K562 (cell line): ENCODE results near the gene SMG6. TPM values are rescaled to one million over a fixed set of nuclear protein-coding genes. Genes with fewer than 3 reads are reported as not detected.
A peak's percentile ranks its signal among the peaks of the same experiment; 100 is the strongest.

Source experiments
- ARID2 ChIP-seq: fragments of 450-650 bp; IDR thresholded peaks from 2 replicates; pipeline ENCODE4 v1.6.1; 2017; ENCODE audit warnings: antibody characterized with exemption, mild to moderate bottlenecking
- ATF7 ChIP-seq: fragments of 450-650 bp; IDR thresholded peaks from 2 replicates; pipeline ENCODE4 v1.7.1; 2014; ENCODE audit warnings: mild to moderate bottlenecking, moderate library complexity
- EGR1 ChIP-seq: fragments of 450-650 bp; conservative IDR thresholded peaks from 2 replicates; pipeline ENCODE4 v1.6.1; 2017; ENCODE audit warnings: mild to moderate bottlenecking
- FOXM1 ChIP-seq, 2 experiments: fragments of 450-650 bp in 1 of 2; sonication (generic) in 1 of 2; formaldehyde crosslinking in 1 of 2; IDR thresholded peaks; 2 replicates each; pipeline versions ENCODE4 v1.6.1 to v1.9.0; 2017 to 2022; ENCODE audit warnings: low read depth in 2 of 2, mild to moderate bottlenecking in 2 of 2, missing genetic modification reagents in 1 of 2, moderate library complexity in 1 of 2
- HOXB6 ChIP-seq: fragments of 250-450 bp; sonication (Bioruptor Pico); IDR thresholded peaks from 2 replicates; pipeline ENCODE4 v1.5.1; 2022; ENCODE audit warnings: mild to moderate bottlenecking, borderline replicate concordance
- JUN ChIP-seq, 2 experiments: sonication (generic) in 1 of 2; formaldehyde crosslinking in 1 of 2; IDR thresholded peaks; 2 replicates each; pipeline versions ENCODE4 v1.6.1 to v1.8.0; 2012 to 2022; ENCODE audit warnings: borderline replicate concordance in 2 of 2, mild to moderate bottlenecking in 2 of 2, improper control_type of control experiment in 1 of 2, low read depth in 1 of 2, low read length in 1 of 2, missing genetic modification reagents in 1 of 2
- KDM4B ChIP-seq, 2 experiments: fragments of 450-650 bp in 1 of 2; sonication (generic) in 1 of 2; IDR thresholded peaks; 2 replicates each; pipeline ENCODE4 v1.6.1; 2016 to 2017; ENCODE audit warnings: borderline replicate concordance in 2 of 2, antibody characterized with exemption in 1 of 2, low read depth in 1 of 2, mild to moderate bottlenecking in 1 of 2
- NFYB ChIP-seq: IDR thresholded peaks from 2 replicates; pipeline ENCODE4 v1.6.1; 2011; ENCODE audit warnings: mild to moderate bottlenecking, moderate library complexity; ENCODE audit not compliant: insufficient read length; ENCODE audit errors: extremely low read depth
- PHF20 ChIP-seq: fragments of 450-650 bp; IDR thresholded peaks from 2 replicates; pipeline ENCODE4 v1.6.1; 2018; ENCODE audit not compliant: partially characterized antibody
- SMC3 ChIP-seq: conservative IDR thresholded peaks from 2 replicates; pipeline ENCODE4 v1.6.1; 2011; ENCODE audit warnings: low read depth, low read length, improper control_type of control experiment; ENCODE audit not compliant: insufficient read depth
- TCF3 ChIP-seq: sonication (generic); formaldehyde crosslinking; IDR thresholded peaks from 2 replicates; pipeline ENCODE4 v1.4.0; 2020; ENCODE audit warnings: mild to moderate bottlenecking, missing genetic modification reagents
- ZNF124 ChIP-seq: sonication (generic); formaldehyde crosslinking; IDR thresholded peaks from 2 replicates; pipeline ENCODE4 v1.8.1; 2022; ENCODE audit warnings: missing genetic modification reagents
- ZNF133 ChIP-seq: fragments of 250-450 bp; sonication (Bioruptor Pico); IDR thresholded peaks from 2 replicates; pipeline ENCODE4 v1.4.0; 2020; ENCODE audit warnings: mild to moderate bottlenecking
- ZNF197 ChIP-seq: fragments of 200-800 bp; sonication (Bioruptor generic); IDR thresholded peaks from 2 replicates; pipeline ENCODE4 v1.6.1; 2016; ENCODE audit warnings: low read depth, missing genetic modification characterization, missing compliant biosample characterization
- ZNF408 ChIP-seq: fragments of 250-450 bp; sonication (Bioruptor Pico); IDR thresholded peaks from 2 replicates; pipeline ENCODE4 v1.4.0; 2020; ENCODE audit warnings: low read depth, mild to moderate bottlenecking, moderate library complexity
- ZNF583 ChIP-seq: fragments of 250-450 bp; sonication (Bioruptor Pico); IDR thresholded peaks from 2 replicates; pipeline ENCODE4 v1.4.0; 2020
- polyA plus RNA-seq, 8 experiments: library from polyadenylated mRNA; depleted of rRNA in 4 of 8; stranded (reverse) in 5 of 8; unstranded in 3 of 8; fragments of >200 nt; fragmentation: Nextera tagmentation in 2 of 8; fragmentation: Illumina TruSeq in 1 of 8; extraction: Ambion mirVana in 2 of 8; extraction: Trizol in 1 of 8; gene quantifications; 2 replicates each; pipeline versions ENCODE4 v1.2.1 to v1.2.3, GENCODE V29; 2011 to 2014; ENCODE audit warnings: inconsistent platforms in 1 of 8, missing spikeins in 1 of 8
- total RNA-seq, 7 experiments: library from RNA; depleted of rRNA in 6 of 7; stranded (reverse); fragments of >200 nt in 6 of 7; fragmentation: Illumina TruSeq in 2 of 7; extraction: Trizol in 2 of 7; gene quantifications; 2 replicates each; pipeline versions ENCODE4 v1.2.1 to v1.2.3, GENCODE V29; 2011 to 2021; ENCODE audit warnings: low replicate concordance in 1 of 7
- TF ChIP-seq, protein P1 (sequence below): fragments of 250-450 bp; sonication (Bioruptor Pico); IDR thresholded peaks from 2 replicates; pipeline ENCODE4 v1.9.0; 2021; ENCODE audit warnings: mild to moderate bottlenecking
- TF ChIP-seq, protein P2 (sequence below): IDR thresholded peaks from 2 replicates; pipeline ENCODE4 v1.6.1; 2011; ENCODE audit warnings: borderline replicate concordance, low read depth, mild to moderate bottlenecking, moderate library complexity, low read length; ENCODE audit not compliant: insufficient read depth, poor library complexity, severe bottlenecking
- TF ChIP-seq, protein P3 (sequence below): fragments of 450-650 bp; IDR thresholded peaks from 2 replicates; pipeline ENCODE4 v1.7.1; 2018; ENCODE audit warnings: mild to moderate bottlenecking, low read depth; ENCODE audit not compliant: partially characterized antibody

SMG6 gene
- total and polyA plus RNA-seq, 9 of the 15 experiments (the other 6 are each of a cell fraction or from before 2014, with no cell fraction given), result 0.44 to 13.9 (median 6.0) TPM

DNA sequence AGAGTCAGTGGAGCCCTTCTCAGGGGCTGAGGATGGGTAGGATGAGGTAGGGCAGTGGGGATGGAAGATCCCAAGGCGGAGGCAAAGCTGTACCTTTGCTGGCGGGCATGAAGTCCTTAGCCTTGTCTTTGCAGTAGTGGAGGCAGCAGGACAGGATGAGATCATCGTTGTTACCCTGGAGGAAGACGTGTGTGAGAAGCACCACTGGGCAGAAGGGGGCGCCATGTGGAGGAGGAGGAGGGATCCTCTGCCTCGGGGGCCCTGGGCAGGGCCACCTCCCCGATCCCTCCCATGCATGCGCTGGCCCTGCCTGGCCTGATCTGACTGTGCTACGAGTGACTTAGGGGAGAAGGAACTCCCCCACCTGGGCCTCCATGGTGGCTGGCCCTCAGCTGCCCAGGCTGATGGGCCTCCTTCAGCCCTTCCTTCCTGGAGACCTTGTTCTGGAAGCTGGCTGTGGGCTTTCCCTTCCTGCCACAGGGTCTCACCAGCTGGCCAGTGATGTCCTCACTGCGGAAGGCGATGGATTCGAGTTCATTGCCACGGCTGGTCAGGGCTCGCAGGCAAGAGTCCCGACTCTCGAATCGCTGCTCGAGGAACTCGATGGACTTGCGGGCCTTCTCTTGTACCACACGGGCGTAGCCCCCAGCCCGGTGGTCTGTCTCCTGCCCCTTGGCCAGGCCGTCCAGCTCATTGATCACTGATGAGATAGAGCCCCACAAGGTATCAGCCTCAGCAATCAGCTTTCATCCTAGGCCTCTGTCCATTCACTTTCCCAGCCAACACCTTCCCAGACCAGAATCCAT is 238.4 kb downstream of the SMG6 start (continued):
- TF ChIP-seq SMC3, result peak; percentile 55
- TF ChIP-seq, protein P1, sequence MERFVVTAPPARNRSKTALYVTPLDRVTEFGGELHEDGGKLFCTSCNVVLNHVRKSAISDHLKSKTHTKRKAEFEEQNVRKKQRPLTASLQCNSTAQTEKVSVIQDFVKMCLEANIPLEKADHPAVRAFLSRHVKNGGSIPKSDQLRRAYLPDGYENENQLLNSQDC, result no peak
- TF ChIP-seq HOXB6 (CRISPR knock-in tag), result no peak
- TF ChIP-seq TCF3 (CRISPR knock-in tag), result no peak
- TF ChIP-seq PHF20, result no peak
- TF ChIP-seq NFYB, result no peak
- TF ChIP-seq, protein P2, sequence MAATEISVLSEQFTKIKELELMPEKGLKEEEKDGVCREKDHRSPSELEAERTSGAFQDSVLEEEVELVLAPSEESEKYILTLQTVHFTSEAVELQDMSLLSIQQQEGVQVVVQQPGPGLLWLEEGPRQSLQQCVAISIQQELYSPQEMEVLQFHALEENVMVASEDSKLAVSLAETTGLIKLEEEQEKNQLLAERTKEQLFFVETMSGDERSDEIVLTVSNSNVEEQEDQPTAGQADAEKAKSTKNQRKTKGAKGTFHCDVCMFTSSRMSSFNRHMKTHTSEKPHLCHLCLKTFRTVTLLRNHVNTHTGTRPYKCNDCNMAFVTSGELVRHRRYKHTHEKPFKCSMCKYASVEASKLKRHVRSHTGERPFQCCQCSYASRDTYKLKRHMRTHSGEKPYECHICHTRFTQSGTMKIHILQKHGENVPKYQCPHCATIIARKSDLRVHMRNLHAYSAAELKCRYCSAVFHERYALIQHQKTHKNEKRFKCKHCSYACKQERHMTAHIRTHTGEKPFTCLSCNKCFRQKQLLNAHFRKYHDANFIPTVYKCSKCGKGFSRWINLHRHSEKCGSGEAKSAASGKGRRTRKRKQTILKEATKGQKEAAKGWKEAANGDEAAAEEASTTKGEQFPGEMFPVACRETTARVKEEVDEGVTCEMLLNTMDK, result peak; percentile 29
- TF ChIP-seq ZNF408 (CRISPR knock-in tag), result no peak
- no peak for TF ChIP-seq KDM4B (IDR thresholded peaks at IDR 0.05; ENCODE audit: borderline replicate concordance in 2 of 2, low read depth in 1 of 2)
- TF ChIP-seq ZNF124 (CRISPR knock-in tag), result no peak
- TF ChIP-seq JUN (IDR thresholded peaks at IDR 0.05; ENCODE audit: borderline replicate concordance, low read depth, low read length), result peak; percentile 15; the same call in 1 of the 2 replicates
- no peak for TF ChIP-seq JUN (CRISPR knock-in tag; IDR thresholded peaks at IDR 0.05; ENCODE audit: borderline replicate concordance)
- no peak for TF ChIP-seq ZNF583 (CRISPR knock-in tag)
- no peak for TF ChIP-seq EGR1
- no peak for TF ChIP-seq ZNF133 (CRISPR knock-in tag)
- TF ChIP-seq, protein P3, sequence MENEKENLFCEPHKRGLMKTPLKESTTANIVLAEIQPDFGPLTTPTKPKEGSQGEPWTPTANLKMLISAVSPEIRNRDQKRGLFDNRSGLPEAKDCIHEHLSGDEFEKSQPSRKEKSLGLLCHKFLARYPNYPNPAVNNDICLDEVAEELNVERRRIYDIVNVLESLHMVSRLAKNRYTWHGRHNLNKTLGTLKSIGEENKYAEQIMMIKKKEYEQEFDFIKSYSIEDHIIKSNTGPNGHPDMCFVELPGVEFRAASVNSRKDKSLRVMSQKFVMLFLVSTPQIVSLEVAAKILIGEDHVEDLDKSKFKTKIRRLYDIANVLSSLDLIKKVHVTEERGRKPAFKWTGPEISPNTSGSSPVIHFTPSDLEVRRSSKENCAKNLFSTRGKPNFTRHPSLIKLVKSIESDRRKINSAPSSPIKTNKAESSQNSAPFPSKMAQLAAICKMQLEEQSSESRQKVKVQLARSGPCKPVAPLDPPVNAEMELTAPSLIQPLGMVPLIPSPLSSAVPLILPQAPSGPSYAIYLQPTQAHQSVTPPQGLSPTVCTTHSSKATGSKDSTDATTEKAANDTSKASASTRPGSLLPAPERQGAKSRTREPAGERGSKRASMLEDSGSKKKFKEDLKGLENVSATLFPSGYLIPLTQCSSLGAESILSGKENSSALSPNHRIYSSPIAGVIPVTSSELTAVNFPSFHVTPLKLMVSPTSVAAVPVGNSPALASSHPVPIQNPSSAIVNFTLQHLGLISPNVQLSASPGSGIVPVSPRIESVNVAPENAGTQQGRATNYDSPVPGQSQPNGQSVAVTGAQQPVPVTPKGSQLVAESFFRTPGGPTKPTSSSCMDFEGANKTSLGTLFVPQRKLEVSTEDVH, result no peak
- TF ChIP-seq ZNF197 (CRISPR knock-in tag), result no peak
- TF ChIP-seq ATF7, result peak; percentile 74; the same call in 1 of the 2 replicates
- TF ChIP-seq ARID2, result no peak
- no peak for TF ChIP-seq FOXM1 (IDR thresholded peaks at IDR 0.05; ENCODE audit: low read depth)
- no peak for TF ChIP-seq FOXM1 (CRISPR knock-in tag; IDR thresholded peaks at IDR 0.05; ENCODE audit: low read depth)
